GM23248 (cell line): ENCODE measurements around the gene SNRPD3.
"Not testable (repeated sequence)": the region's sequence is repeated elsewhere in the genome, so short reads cannot be mapped to it uniquely, and the experiment has no call there.

Experiments
- EZH2 ChIP-seq: fragments of 200-600 bp; sonication (generic); IDR thresholded peaks from 2 replicates; pipeline ENCODE4 v1.6.1; 2018; ENCODE audit warnings: antibody characterized with exemption, mild to moderate bottlenecking; ENCODE audit not compliant: insufficient read depth, poor library complexity, severe bottlenecking
- EZH2phosphoT487 ChIP-seq: fragments of 200-600 bp; sonication (generic); IDR thresholded peaks from 2 replicates; pipeline ENCODE4 v1.6.1; 2018; ENCODE audit warnings: antibody characterized with exemption, moderate library complexity, mild to moderate bottlenecking, low read depth; ENCODE audit not compliant: insufficient read depth

DNA sequence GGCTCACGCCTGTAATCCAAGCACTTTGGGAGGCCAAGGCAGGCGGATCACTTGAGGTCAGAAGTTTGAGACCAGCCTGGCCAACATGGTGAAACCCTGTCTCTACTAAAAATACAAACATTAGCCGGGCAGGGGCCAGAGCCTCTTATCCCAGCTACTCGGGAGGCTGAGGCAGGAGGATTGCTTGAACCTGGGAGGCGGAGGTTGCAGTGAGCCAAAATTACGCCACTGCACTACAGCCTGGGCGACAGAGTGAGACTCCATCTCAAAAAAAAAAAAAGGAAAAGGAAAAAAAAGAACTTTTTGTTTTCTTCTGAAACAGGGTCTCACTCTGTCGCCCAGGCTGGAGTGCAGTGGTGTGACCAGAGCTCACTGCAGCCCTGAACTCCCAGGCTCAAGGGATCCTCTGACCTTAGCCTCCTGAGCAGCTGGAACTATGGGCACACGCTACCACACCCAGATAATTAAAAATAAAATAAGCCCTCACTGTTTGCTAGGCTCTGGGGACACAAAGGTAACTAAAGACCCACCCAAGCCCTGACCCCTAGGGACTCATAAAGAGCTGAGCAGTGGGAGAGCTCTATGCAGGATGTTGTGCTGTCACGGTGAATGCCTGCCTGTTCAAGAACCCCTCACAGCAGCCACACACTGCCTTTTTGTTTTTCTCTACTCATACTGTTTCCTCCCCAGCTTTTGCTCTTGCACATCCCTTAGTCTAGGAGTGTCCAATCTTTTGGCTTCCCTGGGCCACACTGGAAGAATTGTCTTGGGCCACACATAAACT, 3.1 kb upstream of the SNRPD3 start:
- not testable (repeated sequence) for TF ChIP-seq EZH2, EZH2phosphoT487
